GM23338 (cell line): ENCODE measurements around the gene UBTD1. TPM values are rescaled to one million over a fixed set of nuclear protein-coding genes. Genes with fewer than 3 reads are reported as not detected.

Experiments used
- ATAC-seq: fragments of 200-7000 bp; cut with Tn5 transposase; 3 replicates; pipeline ENCODE4 v1.9.1; 2020
- DNase-seq: peaks from one replicate; pipeline ENCODE4 v3.0.0-alpha.2; 2015; ENCODE audit warnings: low spot score
- H2AFZ ChIP-seq: fragments of 200-600 bp; sonication (generic); 2 replicates; pipeline ENCODE4 v1.8.0; 2016; ENCODE audit warnings: antibody characterized with exemption, mild to moderate bottlenecking, moderate library complexity
- H3F3A ChIP-seq: fragments of 200-600 bp; sonication (generic); replicated peaks from 2 replicates; pipeline ENCODE4 v1.8.0; 2017; ENCODE audit warnings: antibody characterized with exemption, mixed run types, low read depth
- H3K27ac ChIP-seq: fragments of 200-600 bp; sonication (generic); 2 replicates; pipeline ENCODE4 v1.6.1; 2016; ENCODE audit warnings: low read depth
- H3K27me3 ChIP-seq: fragments of 200-600 bp; sonication (generic); 2 replicates; pipeline ENCODE4 v1.8.0; 2016; ENCODE audit warnings: mild to moderate bottlenecking, mixed run types, moderate library complexity; ENCODE audit not compliant: insufficient read depth
- H3K36me3 ChIP-seq: fragments of 200-600 bp; sonication (generic); 2 replicates; pipeline ENCODE4 v1.8.0; 2016; ENCODE audit warnings: mild to moderate bottlenecking; ENCODE audit not compliant: insufficient read depth
- H3K4me1 ChIP-seq: fragments of 200-600 bp; sonication (generic); 2 replicates; pipeline ENCODE4 v1.8.0; 2016; ENCODE audit warnings: mild to moderate bottlenecking, moderate library complexity; ENCODE audit not compliant: insufficient read depth
- H3K4me2 ChIP-seq: fragments of 200-600 bp; sonication (generic); 2 replicates; pipeline ENCODE4 v1.7.1; 2017; ENCODE audit warnings: mixed run types
- H3K4me3 ChIP-seq: fragments of 200-600 bp; sonication (generic); 2 replicates; pipeline ENCODE4 v1.6.1; 2016; ENCODE audit warnings: mixed run types
- H3K79me2 ChIP-seq: fragments of 200-600 bp; sonication (generic); replicated peaks from 2 replicates; pipeline ENCODE4 v1.8.0; 2017; ENCODE audit warnings: mild to moderate bottlenecking; ENCODE audit not compliant: insufficient read depth
- H3K9me2 ChIP-seq: fragments of 200-600 bp; sonication (generic); 2 replicates; pipeline ENCODE4 v1.8.0; 2017; ENCODE audit not compliant: insufficient read depth
- H4K20me1 ChIP-seq: fragments of 200-600 bp; sonication (generic); replicated peaks from 2 replicates; pipeline ENCODE4 v1.8.0; 2017; ENCODE audit warnings: mild to moderate bottlenecking; ENCODE audit not compliant: insufficient read depth
- H3K27ac Mint-ChIP-seq: 2 replicates; pipeline ENCODE4 v1.8.0; 2020; ENCODE audit warnings: inconsistent platforms, mild to moderate bottlenecking, moderate library complexity, mixed read lengths
- H3K27me3 Mint-ChIP-seq: 3 replicates; pipeline ENCODE4 v1.8.0; 2022; ENCODE audit warnings: low read depth, mild to moderate bottlenecking, moderate library complexity, mixed read lengths, inconsistent platforms; ENCODE audit not compliant: insufficient read depth, poor library complexity
- H3K36me3 Mint-ChIP-seq: 3 replicates; pipeline ENCODE4 v1.8.0; 2021; ENCODE audit warnings: low read depth, mild to moderate bottlenecking, inconsistent platforms, moderate library complexity, mixed read lengths
- H3K4me1 Mint-ChIP-seq: 3 replicates; pipeline ENCODE4 v1.8.0; 2020; ENCODE audit warnings: mild to moderate bottlenecking, inconsistent platforms, mixed read lengths
- H3K4me3 Mint-ChIP-seq: 3 replicates; pipeline ENCODE4 v1.8.0; 2021; ENCODE audit warnings: moderate library complexity, mild to moderate bottlenecking, inconsistent platforms, mixed read lengths
- H3K9me3 Mint-ChIP-seq: 3 replicates; pipeline ENCODE4 v1.8.0; 2020; ENCODE audit warnings: moderate library complexity, mild to moderate bottlenecking, inconsistent platforms, mixed read lengths
- EZH2 ChIP-seq: fragments of 200-600 bp; sonication (generic); IDR thresholded peaks from one replicate; pipeline ENCODE4 v1.8.0; 2017; ENCODE audit warnings: antibody characterized with exemption, mild to moderate bottlenecking, low read depth; ENCODE audit not compliant: unreplicated experiment
- JUNB ChIP-seq: IDR thresholded peaks from one replicate; pipeline ENCODE4 v1.6.1; 2016; ENCODE audit warnings: antibody characterized with exemption; ENCODE audit not compliant: unreplicated experiment
- NANOG ChIP-seq: IDR thresholded peaks from 2 replicates; pipeline ENCODE4 v1.6.1; 2016; ENCODE audit warnings: antibody characterized with exemption, borderline replicate concordance
- POLR2AphosphoS5 ChIP-seq: IDR thresholded peaks from 2 replicates; pipeline ENCODE4 v1.6.1; 2016; ENCODE audit warnings: antibody characterized with exemption, low read depth
- STAT1 ChIP-seq: IDR thresholded peaks from one replicate; pipeline ENCODE4 v1.6.1; 2016; ENCODE audit warnings: antibody characterized with exemption; ENCODE audit not compliant: unreplicated experiment
- ZNF331 ChIP-seq: fragments of 250-450 bp; sonication (Bioruptor Pico); IDR thresholded peaks from 2 replicates; pipeline ENCODE4 v1.5.0; 2020; ENCODE audit warnings: low read depth, mild to moderate bottlenecking, moderate library complexity
- polyA plus RNA-seq: library from polyadenylated mRNA; unstranded; fragments of >200 nt; fragmentation: Nextera tagmentation; extraction: Ambion mirVana; gene quantifications from 2 replicates; pipeline ENCODE4 v1.2.1, GENCODE V29; 2016
- total RNA-seq: library from RNA; depleted of rRNA; stranded (reverse); fragments of >200 nt; shearing (Covaris generic); gene quantifications from 2 replicates; pipeline ENCODE4 v1.2.3, GENCODE V29; 2014
- TF ChIP-seq, protein P1 (sequence below): fragments of 250-450 bp; sonication (Bioruptor Pico); IDR thresholded peaks from 2 replicates; pipeline ENCODE4 v1.5.0; 2020; ENCODE audit warnings: mild to moderate bottlenecking, moderate library complexity
- TF ChIP-seq, protein P2 (sequence below), 2 experiments: fragments of 200-600 bp in 1 of 2; sonication (generic) in 1 of 2; conservative IDR thresholded peaks; 2 replicates each; pipeline versions ENCODE4 v1.5.1 to v1.6.1; 2016 to 2017; ENCODE audit warnings: antibody characterized with exemption in 2 of 2, low read depth in 2 of 2, mild to moderate bottlenecking in 2 of 2, moderate library complexity in 1 of 2

Gene UBTD1
- total and polyA plus RNA-seq, 2 experiments from 2014 or later: 17.3 to 29.0 TPM

DNA sequence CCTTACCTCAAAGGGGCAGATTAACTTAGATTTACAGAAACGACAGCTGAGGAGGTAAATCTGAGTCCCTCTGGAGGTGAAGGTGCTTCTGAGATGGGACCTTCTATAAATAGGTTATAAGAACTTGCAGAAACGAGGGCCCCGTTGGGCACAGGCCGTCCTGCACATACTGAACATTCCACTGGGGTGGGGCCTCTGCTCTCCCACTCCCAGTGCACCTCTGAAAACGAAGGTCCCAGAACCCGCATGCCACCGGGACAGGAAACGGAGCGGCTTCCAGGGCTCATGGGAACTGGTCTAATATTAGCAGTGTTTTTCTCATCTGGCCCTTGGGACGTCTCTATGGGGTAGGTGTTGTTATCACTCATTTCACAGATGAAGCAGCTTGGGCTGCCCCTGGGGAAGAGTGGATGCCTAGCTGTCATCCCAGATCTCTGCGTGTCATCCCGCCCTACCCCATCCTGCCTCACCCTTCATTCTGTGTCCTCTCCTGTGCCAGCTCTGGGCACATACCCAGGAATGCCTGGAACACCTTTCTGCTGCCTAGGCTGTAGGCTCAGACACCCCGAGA is 110.4 kb downstream of the UBTD1 start (continued):
- TF ChIP-seq, protein P1, sequence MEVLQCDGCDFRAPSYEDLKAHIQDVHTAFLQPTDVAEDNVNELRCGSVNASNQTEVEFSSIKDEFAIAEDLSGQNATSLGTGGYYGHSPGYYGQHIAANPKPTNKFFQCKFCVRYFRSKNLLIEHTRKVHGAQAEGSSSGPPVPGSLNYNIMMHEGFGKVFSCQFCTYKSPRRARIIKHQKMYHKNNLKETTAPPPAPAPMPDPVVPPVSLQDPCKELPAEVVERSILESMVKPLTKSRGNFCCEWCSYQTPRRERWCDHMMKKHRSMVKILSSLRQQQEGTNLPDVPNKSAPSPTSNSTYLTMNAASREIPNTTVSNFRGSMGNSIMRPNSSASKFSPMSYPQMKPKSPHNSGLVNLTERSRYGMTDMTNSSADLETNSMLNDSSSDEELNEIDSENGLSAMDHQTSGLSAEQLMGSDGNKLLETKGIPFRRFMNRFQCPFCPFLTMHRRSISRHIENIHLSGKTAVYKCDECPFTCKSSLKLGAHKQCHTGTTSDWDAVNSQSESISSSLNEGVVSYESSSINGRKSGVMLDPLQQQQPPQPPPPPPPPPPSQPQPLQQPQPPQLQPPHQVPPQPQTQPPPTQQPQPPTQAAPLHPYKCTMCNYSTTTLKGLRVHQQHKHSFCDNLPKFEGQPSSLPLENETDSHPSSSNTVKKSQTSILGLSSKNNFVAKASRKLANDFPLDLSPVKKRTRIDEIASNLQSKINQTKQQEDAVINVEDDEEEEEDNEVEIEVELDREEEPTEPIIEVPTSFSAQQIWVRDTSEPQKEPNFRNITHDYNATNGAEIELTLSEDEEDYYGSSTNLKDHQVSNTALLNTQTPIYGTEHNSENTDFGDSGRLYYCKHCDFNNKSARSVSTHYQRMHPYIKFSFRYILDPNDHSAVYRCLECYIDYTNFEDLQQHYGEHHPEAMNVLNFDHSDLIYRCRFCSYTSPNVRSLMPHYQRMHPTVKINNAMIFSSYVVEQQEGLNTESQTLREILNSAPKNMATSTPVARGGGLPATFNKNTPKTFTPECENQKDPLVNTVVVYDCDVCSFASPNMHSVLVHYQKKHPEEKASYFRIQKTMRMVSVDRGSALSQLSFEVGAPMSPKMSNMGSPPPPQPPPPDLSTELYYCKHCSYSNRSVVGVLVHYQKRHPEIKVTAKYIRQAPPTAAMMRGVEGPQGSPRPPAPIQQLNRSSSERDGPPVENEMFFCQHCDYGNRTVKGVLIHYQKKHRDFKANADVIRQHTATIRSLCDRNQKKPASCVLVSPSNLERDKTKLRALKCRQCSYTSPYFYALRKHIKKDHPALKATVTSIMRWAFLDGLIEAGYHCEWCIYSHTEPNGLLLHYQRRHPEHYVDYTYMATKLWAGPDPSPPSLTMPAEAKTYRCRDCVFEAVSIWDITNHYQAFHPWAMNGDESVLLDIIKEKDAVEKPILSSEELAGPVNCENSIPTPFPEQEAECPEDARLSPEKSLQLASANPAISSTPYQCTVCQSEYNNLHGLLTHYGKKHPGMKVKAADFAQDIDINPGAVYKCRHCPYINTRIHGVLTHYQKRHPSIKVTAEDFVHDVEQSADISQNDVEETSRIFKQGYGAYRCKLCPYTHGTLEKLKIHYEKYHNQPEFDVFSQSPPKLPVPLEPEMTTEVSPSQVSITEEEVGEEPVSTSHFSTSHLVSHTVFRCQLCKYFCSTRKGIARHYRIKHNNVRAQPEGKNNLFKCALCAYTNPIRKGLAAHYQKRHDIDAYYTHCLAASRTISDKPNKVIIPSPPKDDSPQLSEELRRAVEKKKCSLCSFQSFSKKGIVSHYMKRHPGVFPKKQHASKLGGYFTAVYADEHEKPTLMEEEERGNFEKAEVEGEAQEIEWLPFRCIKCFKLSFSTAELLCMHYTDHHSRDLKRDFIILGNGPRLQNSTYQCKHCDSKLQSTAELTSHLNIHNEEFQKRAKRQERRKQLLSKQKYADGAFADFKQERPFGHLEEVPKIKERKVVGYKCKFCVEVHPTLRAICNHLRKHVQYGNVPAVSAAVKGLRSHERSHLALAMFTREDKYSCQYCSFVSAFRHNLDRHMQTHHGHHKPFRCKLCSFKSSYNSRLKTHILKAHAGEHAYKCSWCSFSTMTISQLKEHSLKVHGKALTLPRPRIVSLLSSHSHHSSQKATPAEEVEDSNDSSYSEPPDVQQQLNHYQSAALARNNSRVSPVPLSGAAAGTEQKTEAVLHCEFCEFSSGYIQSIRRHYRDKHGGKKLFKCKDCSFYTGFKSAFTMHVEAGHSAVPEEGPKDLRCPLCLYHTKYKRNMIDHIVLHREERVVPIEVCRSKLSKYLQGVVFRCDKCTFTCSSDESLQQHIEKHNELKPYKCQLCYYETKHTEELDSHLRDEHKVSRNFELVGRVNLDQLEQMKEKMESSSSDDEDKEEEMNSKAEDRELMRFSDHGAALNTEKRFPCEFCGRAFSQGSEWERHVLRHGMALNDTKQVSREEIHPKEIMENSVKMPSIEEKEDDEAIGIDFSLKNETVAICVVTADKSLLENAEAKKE (CRISPR knock-in tag): no peak
- TF ChIP-seq, protein P2, sequence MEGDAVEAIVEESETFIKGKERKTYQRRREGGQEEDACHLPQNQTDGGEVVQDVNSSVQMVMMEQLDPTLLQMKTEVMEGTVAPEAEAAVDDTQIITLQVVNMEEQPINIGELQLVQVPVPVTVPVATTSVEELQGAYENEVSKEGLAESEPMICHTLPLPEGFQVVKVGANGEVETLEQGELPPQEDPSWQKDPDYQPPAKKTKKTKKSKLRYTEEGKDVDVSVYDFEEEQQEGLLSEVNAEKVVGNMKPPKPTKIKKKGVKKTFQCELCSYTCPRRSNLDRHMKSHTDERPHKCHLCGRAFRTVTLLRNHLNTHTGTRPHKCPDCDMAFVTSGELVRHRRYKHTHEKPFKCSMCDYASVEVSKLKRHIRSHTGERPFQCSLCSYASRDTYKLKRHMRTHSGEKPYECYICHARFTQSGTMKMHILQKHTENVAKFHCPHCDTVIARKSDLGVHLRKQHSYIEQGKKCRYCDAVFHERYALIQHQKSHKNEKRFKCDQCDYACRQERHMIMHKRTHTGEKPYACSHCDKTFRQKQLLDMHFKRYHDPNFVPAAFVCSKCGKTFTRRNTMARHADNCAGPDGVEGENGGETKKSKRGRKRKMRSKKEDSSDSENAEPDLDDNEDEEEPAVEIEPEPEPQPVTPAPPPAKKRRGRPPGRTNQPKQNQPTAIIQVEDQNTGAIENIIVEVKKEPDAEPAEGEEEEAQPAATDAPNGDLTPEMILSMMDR (conservative IDR thresholded peaks at IDR 0.05; ENCODE audit: low read depth in 2 of 2): no peak
- TF ChIP-seq NANOG (no peak), EZH2 (no peak)

DNA sequence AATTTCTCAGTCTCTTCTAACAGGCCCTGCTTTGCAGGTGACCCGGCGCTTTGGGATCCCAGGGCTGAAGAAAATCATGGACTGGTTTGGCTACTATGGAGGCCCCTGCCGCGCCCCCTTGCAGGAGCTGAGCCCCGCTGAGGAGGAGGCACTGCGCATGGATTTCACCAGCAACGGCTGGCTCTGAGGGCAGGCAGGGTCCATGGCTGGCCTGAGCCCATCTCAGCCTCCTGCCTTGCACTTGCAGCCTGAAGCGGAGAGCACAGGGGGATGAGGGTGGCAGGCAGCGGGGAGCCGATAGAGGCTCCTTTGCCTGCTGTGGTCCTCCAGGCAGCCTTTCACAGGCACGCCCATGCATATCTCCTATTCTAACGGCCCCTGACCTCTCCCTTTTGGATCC is 112.7 kb downstream of the UBTD1 start:
- Histone ChIP-seq H3K4me2 (no peak overlapping the region), H3K4me1 (no peaks in the 10 kb centered on the region), H3K27ac (no peak overlapping the region), H3K9me2 (no peaks in the 10 kb centered on the region), H2AFZ (no peak overlapping the region), H3K79me2 (no peaks in the 10 kb centered on the region), H3F3A (no peaks in the 10 kb centered on the region), H3K36me3 (no peaks in the 10 kb centered on the region), H4K20me1 (0 out of 2 replicates have a peak, but pooled peaks cover 3% of the 10 kb centered on the region), H3K27me3 (no peaks in the 10 kb centered on the region), H3K4me3 (no peak overlapping the region)
- Mint-ChIP-seq H3K9me3 (no peaks in the 10 kb centered on the region), H3K36me3 (no peaks in the 10 kb centered on the region), H3K4me3 (no peak overlapping the region), H3K4me1 (peaks cover 10% of the 10 kb centered on the region), H3K27me3 (peaks cover 4% of the 10 kb centered on the region), H3K27ac (no peak overlapping the region)
- ATAC-seq (peak; percentile 60), DNase-seq (no peak)
- TF ChIP-seq EZH2: no peak
- no peak for TF ChIP-seq NANOG
- TF ChIP-seq POLR2AphosphoS5: no peak
- no peak for TF ChIP-seq ZNF331 (CRISPR knock-in tag)
- TF ChIP-seq, protein P1 (CRISPR knock-in tag): no peak
- no peak for TF ChIP-seq JUNB
- TF ChIP-seq STAT1: no peak
